Fibroblast of the conjunctiva (primary cell): ENCODE measurements around the gene NDUFB5.
A peak's percentile ranks its signal among the peaks of the same experiment; 100 is the strongest.
"Not testable (repeated sequence)": the region's sequence is repeated elsewhere in the genome, so short reads cannot be mapped to it uniquely, and the experiment has no call there.

ENCODE experiments used
- DNase-seq: peaks from one replicate; pipeline ENCODE4 v3.0.0-alpha.2; 2010; ENCODE audit warnings: low read depth

Gene NDUFB5

DNA sequence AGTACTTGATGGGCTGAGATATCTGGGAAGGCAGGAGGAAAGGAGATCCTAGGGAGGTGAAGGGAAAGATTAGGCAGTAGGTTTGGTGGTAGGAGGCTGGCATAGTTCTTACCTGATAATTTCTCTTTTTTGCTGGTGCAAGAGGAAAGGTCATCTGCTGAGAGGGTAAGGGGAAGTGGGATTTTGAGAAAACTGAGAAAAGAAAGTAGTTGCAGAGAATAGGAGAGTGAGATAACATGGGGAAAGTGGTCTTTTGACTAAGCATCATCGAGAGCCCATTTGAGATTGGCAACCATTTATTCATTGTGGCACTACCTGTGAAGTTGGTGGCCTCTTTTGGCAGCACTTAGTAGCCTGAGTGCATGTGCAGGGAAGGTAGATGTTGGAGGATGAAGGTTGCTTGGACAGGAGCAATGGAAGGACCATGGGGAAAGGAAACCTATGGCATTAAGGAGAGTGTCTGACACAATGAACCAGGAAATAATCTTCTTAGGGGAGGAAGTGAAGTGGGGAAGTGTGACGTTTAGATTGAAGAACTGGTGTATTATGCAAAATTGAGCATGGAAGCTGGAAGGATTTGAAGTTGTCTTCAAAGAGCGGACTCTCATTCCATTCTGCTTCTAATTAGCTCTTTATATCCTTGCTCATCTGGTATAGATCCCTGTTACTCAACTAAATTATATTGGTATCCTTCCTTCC is 26.3 kb downstream of the NDUFB5 start:
- DNase-seq: no peak

DNA sequence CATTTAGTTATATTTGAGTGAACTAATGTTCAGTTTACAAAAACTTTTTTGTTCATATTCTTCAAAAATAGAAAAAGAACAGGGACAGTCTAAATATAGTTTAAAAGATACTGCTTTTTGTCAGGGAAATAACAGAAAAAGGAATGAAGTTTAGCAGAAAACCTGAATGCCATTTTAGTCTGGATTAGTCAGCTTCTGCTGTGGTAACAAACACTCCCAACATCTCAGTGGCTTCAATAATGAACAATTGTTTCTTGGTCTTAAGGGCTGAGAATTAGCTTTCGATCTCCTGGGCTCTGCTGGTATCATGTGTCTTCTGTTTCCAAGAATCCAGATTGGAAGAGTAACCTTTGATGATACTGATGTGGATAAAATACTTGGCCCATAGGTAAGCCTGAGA is 35.9 kb downstream of the NDUFB5 start:
- no peak for DNase-seq

DNA sequence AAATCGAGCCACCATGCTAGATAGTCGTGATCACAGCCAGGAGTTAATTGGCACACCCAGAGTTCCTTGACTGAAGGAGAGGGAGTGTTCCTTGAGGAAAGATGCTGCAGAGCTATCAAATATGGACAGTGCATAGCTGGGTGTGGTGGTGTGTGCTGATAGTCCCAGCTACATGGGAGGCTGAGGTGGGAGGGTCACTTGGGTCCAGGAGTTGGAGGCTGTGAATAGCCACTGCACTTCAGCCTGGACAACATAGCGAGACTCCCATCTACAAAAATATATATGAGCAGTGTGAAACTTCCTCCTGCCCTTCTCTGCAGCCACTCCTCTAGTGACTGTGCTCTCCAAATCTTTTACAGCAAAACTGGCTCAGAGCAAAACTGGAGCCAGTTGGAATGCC is 38.3 kb downstream of the NDUFB5 start:
- no peak for DNase-seq

DNA sequence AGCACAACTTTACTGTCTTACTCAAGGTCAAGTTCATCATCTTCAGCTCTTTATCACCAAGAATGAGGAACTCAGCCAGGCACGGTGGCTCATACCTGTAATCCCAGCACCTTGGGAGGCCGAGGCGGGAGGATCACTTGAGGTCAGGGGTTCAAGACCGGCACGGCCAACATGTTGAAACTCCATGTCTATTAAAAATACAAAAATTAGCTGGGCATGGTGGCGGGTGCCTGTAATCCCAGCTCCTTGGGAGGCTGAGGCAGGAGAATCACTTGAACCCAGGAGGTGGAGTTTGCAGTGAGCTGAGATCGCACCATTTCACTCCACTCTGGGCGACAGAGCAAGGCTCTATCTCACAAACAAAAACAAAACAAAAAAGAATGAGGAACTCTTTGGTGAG is 39.2 kb downstream of the NDUFB5 start:
- not testable (repeated sequence) for DNase-seq

DNA sequence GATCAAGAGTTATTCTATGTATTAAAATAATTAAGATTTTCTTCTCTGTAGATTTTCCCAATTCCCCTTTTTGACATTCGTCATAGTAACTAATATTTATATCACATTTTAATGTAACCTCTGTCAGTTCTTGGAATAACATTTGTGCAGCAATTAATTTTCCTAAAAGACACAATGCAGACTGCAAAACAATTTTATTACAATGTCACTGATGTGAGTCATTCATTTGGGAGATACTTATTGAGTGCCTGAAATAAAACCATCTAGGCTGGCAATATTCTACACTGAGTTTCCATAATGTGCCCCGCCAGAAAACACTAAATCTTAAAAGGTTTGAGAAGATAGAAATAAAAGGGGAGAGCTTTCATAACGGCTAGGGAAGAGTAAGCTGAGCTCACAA is 41.6 kb downstream of the NDUFB5 start:
- no peak for DNase-seq

DNA sequence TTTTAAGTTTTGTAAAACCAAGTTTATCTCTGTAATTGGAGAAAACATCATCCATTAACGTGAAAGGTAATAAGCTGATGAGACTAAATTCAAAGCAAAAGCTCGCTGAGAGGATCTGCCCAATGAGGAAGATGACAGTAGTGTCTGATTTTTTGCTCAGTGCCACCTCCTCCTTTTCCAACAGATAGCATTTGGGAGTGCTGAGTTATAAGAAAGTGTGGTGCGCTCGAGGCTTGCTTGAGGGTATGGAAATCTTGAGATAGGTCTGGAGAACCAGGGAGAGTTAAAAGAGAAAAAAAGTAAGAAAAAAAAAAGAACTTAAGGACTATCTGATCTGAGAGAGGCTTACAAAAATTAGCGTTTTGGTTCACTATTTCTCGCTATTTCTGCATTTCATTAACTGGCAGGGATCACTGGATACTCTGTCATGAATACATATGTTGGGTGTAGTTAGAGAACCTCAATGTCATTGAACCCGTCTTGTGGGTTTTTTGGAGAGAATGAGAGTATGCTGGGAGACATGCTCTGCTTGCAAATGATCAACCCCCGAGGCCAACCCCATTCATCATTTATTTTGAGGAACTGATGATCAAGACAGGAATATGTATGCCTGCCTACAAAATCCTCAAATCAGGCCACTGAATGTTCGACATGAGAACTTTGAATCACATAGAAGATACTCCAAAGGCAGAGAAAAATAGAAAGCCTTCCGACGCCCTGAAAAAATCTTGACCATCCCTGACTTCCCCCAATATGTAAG is 47.3 kb downstream of the NDUFB5 start:
- DNase-seq: no peak

DNA sequence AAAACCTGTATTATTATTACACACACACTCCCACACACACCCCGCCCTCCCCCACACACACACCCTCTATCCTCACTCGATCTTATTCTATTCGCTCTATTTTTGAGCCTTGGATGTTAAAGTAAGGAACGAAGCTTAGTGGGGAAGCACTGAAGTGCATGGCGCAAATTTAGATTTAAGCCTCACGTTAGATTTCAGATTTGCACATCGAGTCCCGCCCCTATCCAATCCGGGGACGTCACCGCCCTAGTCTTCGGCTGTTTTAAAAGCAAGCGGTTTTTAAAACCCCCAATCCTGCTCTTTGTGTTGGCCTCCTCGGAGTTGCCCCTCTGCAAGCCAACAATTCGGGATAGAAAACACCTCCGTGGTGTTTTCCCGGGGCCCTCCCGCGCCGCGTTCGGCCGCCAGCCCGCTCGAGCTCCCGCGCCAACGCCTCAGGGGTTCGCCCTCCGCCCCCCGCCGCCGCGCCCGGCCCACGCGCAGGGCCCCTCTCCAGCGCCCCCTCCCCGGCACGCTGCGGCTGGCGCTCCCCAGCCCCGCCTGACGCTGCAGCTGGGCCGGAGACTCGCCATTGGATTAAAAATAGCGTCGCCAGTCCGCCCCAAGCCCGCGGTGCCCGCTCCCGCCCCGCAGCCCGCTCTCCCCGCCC is 48.0 kb downstream of the NDUFB5 start, which contains the start of gene USP13:
TSS of gene USP13 (plus strand) at position 594 of the 649 bp plus-strand sequence. CDS start 186 bp downstream, outside the sequence.
- DNase-seq: peak; percentile 78

DNA sequence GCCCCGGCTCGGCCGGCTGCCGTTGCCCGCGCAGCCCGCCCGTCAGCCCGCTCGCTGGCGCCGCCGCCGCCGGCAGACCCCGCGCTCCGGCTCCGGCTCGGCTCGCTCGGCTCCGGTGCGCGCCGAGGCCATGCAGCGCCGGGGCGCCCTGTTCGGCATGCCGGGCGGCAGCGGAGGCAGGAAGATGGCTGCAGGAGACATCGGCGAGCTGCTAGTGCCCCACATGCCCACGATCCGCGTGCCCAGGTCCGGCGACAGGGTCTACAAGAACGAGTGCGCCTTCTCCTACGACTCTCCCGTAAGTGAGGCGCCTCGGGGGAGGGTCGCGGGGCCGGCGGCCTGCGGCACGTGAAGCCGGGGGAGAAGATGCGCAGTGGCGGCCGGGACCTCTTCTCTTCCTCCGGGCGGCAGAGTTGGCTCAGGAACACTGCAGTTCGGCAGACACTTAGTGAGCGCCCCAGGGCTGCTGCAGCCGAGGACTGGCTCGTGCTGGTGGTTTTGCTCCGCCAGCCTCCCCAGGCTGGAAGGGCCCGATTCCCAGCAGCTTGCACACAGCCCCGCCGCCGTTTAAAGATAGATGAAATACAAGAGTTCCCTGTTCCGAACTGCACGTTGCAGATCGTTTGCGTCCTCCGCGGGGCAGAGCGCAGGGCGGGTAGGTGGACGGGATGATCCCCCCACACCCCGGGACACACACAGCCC is 48.7 kb downstream of the NDUFB5 start:
- peak; percentile 63 for DNase-seq

DNA sequence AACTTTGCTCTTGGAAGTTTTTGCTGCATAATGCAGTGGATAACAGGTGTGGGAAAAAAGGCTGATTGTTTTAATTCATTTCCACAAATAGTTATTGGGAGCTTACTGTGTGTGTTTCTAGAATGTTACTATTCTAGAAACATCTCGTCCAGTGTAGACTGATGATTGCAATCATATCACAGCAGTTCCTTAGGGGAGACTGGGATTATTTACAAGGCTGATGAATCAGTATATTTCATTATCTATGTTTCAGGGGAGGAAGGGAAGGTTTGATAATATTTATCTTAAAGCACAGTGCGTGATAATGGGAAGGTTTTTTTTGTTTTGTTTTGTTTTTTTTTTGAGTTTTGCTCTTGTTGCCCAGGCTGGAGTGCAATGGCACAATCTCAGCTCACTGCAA is 50.6 kb downstream of the NDUFB5 start:
- no peak for DNase-seq

DNA sequence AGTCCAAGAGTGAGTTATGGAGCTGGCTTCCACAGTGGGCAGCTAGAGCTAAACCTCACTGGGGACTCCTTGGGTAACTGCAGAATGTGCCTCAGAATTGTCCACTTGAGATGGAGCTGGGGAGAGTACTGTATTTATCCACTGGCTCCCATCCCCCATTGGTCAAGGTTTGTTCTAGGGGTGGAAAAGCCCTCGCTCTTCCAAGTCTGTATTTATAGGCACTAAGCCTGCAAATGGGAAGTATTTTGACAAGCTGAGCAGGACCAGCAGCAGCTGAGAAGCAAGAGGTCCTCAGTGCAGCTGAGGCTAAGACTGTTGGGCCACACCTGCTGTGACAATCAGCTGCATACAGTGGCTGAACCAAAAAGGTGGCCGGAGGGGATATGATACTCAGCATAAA is 54.0 kb downstream of the NDUFB5 start:
- DNase-seq: no peak

DNA sequence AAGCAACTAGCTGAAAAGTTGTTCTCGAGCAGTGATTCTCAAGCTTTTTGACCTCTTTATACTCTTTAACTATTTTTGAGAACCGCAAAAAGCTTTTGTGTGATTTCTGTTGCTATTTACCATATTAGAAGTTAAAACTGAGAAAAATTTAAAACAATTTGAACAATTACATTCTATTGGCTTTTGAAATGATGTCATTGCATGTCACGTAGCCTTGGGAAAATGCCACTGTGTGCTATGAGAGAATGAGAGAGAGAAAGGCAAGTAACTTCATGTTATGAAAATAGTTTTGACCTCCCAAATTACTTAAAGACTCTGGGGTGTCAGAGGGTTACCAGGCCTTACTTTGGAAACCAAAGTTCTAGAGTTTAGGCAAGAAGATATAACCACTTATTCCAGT is 56.3 kb downstream of the NDUFB5 start:
- no peak for DNase-seq

DNA sequence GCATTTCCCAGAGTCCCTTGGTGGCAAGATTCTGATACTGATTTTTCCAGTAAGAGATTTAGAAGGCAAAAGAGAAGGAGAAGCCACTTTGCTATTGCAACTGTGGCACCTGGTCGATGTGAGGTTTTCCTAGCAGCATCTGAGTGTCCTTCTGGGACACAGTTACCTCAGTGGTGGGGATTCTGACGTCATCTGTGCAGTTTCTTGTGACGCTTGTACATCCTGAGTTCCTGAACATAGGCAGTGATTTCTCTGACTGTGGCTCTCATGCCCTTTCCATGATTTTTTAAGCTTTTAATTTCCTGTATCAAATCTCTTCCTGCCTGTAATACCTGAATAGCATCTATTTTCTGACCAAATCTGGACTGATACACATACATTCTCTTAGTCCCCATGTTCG is 57.2 kb downstream of the NDUFB5 start:
- DNase-seq: no peak

DNA sequence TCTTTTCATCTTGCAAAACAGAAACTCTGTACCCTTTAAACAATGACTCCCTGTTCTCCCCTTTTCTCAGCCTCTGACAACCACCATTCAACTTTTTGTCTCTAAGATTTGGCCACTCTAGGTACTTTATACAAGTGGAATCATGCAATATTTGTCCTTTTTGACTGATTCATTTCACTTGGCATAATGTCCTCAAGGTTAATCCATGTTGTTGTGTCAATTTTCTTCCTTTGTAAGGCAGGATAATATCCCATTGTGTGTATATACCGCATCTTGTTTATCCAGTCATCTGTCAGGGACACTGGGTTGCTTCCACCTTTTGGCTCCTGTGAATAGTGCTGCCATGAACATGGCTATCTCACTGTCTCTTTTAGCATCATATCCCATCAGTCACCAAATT is 58.5 kb downstream of the NDUFB5 start:
- DNase-seq: no peak

DNA sequence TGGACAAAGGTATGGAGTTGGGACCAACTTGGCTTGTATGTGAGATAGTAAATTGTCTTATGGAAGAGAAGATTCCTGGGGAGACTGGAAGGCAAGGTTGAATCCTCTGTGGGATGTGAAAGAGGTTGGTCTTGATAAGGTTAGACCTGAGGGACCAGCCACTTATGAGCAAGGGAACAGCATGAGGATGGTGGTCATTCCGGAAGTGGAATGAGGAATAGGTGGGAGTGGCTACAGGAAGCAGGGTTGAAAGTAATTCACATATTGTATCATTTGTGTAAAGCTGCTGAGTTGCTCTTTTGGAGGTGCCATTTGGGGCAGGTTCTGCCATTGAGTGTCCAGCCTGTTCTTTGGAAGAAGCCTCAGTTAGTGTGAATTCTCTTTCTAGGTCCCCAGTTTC is 61.4 kb downstream of the NDUFB5 start:
- no peak for DNase-seq

DNA sequence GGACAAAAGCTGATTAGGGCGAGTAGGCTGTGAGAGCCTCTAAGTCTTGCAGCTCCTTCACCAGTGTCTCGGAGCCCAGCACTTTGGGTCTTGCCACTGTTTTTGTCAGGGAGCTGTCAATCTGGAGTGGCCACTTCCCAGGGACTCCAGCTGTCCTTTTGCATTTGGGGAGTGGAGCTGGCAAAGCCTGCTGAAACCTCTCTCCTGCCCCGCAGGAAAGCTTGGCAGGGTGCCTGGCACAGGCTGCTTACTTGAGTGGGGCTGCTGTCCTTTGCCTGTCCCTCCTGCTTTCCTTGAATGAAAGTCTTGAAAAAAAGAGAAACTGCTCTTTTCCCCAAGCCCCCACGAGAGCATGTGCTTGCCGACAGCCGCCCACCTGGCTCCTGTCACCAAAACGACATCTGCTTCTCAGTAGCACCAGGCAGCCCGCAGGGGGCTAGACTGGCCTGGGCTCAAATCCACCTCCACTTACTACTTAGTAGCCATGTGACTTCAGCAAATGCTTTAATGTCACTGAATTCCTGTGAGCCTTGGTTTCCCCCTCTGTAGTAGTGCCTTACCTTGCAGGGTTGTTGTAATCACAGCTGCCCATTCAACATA is 61.9 kb downstream of the NDUFB5 start:
- DNase-seq: no peak

DNA sequence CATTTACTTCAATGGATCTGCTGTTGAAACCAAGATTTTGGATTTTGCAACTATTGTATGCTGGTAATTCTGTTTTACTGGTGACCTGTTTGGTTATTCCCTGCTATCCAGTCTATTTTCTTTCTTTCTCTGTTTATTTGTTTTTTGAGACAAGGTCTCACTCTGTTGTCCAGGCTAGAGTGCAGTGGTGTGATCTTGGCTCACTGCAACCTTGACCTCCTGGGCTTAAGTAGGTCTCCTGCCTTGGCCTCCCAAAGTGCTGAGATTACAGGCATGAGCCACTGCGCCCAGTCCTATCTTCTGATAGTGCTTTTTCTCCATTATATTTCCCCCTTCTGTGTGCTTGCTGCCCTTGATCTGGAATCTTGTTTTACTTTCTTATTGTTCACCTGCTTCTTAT is 63.8 kb downstream of the NDUFB5 start:
- no peak for DNase-seq

DNA sequence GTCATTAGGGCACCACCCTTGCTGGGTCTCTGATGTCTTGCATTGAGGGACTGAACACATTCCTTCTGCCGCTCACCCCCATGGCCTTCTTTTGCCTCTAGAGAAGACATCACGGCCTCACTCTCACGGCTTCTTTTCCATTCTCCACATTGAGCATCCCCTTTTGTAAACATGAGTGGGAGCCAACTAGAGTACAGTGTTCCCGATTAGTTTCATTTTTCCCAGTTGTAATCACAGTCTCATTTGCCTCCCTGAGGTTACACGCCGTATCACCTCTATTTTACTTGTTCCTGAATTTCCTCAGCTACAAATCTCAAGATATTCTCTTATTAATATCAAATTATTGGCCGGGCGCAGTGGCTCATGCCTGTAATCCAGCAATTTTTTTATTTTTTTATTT is 65.7 kb downstream of the NDUFB5 start:
- no peak for DNase-seq

DNA sequence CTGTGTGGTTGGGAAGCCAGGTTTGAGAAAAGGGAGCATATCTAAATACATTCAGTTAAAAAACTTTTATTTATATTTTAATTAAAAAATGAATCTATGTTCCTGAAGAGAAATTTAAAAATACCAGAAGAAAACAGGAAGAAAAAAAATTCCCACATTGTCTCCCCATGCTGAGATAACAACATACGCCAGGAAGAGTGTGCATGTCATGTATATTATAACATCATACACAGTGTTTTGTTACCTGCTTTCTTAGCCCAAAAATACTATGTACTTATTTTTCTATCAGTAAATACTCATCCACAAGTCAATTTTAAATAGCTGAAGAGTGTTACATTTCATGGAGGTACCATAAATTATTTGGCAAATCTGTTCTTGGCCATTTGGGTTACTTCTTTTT is 66.7 kb downstream of the NDUFB5 start:
- DNase-seq: no peak

DNA sequence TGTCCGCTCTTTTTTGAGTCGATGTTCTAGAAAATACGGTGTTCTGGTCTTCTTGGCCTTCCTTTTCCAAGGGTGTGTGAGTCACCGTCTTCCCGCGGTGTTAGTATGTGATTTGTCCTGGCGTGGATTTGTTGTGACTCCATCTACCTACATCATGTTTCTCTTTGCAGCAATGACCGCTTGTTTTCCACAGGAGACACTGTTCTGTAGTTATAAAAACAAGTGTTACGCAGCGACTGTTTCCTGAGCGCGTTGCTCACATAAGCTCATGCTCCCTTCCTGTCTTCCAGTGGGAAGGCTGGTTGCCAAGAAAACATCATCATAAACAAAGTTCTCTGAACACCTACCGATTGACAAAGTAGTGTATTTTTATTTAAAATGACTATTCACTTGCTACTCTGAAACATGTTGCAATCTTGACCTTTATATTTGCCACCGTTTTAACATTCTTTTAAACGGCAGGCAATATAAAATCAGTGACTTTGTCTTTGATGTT is 67.2 kb downstream of the NDUFB5 start:
- DNase-seq: no peak

DNA sequence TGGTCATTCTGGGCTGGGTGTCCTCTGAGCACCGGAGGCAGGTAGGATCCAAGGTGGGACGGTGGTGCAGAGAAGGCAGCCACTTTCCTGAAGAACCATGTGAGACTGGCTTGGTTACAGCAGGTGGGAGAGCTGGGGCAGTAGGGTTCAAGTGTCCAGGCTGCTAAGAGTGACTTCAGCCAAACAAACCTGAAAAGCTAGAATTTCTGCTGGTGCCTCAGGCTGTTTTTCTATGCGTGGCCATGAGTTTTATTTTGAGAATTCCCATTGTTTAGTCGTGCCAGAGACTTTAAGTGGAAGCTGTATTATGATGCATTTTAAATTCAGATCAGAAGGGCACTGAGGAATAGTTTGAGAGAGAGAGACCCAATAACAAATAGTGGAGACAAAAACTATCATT is 68.3 kb downstream of the NDUFB5 start:
- no peak for DNase-seq

DNA sequence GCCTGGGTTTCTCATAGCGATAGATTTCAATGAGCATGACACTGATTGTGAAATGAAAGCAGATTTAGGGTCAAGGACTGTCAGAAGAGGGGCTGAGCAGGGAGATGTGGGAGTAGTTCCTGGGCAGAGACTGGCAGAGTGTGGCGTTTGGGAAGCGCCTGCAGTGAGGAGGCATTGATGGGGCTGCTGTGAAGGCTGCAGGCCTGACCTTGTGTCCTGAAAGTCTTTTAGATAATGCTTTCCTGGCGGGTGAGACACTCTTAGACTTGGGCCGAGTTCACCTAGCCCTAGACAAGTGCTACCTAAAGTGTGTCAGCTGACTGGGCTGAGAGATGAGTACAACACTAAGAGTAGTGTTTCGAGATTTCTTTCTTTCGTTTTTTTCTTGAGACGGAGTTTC is 68.9 kb downstream of the NDUFB5 start:
- DNase-seq: no peak

DNA sequence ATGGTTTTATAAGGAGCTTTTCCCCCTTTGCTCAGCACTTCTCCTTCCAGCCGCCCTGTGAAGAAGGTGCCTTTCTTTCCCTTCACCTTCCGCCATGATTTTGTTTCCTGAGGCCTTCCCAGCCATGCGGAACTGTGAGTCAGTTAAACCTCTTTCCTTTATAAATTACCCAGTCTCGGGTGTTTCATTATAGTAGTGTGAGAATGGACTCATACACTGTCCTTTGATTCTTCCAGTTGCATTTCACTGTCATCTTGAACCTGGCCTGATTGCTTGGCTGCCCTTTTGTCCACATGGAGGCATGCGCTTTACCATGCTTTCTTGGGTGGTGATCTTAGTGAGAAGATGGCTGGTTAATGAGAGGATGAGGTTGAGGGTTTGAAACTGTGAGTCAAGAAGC is 71.5 kb downstream of the NDUFB5 start:
- no peak for DNase-seq
